Measurements from ENCODE around the gene IFT43.
A peak's percentile ranks its signal among the peaks of the same experiment; 100 is the strongest.

IFT43 gene

GRCh38 chr14:76015668-76016067, 30.1 kb downstream of the IFT43 start:
- DNase-seq (ENCODE audit: low spot score) = no peak

GRCh38 chr14:76019676-76020075, 34.1 kb downstream of the IFT43 start:
- DNase-seq (ENCODE audit: low spot score) = no peak

DNA sequence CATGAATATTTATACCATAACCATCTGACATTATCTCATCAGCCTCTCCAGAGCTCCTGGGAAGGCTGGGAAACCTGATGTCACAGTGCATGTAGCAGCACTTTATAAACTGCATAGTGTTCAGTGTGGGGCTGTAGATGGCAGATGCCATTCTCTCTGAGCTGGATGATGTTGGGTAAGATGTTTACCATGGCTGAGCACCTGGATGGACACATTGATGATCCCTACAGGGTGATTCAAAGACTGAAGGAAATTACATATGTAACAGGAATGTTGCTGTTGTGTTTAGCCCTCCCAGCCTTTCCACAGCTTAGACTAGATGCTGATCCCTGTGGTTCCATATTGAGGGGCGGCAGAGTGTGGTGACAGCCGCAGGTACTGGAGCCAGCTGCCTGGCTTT, 37.4 kb downstream of the IFT43 start:
- DNase-seq (ENCODE audit: low spot score) = no peak

DNA sequence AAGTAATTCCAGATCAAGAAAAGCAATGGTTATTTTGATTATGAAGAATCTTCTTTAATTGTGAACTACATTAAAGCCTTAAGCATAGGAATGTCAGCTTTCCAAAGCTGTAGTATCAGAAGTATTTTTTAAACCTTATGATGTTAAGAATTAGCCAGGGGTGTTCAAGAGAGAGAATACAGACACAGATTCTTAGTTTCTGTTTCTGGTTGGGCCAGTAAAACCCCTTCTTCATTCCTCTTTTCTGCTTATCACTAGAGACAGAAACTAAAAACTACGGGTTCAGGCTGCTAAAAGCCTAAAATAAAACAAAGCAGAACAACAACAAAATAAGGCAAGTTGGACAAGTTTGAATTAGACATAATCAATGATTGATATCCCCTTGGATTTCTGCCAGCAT, 38.2 kb downstream of the IFT43 start:
- no peak for DNase-seq (ENCODE audit: low spot score)

DNA sequence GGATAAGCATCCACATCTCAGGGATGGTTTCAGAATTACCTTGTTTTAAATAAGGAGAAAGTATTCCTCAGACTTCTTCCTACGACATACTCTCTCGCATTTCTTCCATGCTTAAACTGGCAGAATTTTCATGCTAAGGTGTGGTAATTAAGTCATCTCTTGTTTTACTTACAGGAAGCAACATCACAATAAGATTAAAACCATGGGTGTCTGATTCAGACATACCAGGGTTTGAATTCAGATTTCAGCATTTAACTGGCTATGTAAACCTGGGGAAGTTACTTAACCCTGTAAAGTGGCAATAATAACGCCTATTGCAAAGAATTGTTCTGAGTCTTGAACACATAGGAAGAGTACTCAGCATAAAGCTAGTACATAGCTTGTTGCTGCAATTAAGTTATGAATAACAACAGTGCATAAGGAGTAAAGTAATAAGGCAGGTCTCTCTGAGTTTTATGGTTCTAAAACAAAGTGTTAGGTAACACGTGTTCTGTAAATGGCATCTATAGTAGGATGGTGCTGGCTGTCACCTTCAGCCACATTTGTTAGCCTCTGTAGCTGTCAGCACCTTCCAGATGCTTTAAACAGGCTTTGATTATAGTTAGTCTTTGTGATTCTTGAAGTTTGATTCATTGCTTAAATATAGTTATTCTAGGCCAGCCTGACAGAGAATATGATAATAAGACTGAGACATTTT, 38.8 kb downstream of the IFT43 start:
- no peak for DNase-seq (ENCODE audit: low spot score)

DNA sequence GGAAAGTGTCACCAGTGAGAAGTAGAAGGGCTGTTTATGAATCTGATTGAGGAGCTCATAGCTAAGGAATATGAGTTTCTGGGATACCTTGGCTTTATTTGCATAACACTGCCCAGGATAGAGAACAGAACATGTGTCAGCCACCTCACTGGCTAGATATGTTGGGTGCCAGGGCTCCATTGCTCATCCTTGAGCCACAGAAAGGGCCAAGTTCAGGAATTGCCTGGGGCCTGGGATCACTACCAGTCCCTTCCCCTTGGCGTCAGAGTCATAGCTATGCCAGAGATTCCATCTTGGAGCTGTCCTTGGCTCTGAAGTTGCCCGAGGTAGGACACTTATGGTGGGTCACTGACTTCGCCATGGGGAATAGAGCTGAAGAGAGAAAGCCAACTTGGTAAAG, 49.0 kb downstream of the IFT43 start:
- no peak for DNase-seq (ENCODE audit: low spot score)

DNA sequence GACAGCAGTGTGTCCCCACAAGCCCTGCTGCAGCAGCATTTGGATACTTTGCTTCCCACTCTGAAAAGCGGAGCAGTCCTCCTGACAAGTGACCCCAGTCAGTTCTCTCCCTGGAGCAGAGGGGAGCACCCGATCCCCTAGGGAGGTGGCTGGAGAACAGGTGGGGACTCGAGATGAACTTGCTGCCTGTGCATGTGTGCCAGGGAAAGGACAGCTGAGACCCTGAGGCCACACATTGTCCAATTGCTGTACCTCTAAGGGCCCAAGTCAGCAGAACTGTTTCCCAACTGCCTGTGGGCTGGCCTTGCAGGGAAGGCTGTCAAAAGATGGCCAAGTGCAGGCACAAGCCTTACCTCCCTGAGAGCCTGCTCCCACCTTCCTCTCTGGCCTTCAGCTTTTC, 55.1 kb downstream of the IFT43 start:
- no peak for DNase-seq (ENCODE audit: low spot score)

GRCh38 chr14:76045773-76046172, 60.2 kb downstream of the IFT43 start:
- DNase-seq (ENCODE audit: low spot score) = no peak

DNA sequence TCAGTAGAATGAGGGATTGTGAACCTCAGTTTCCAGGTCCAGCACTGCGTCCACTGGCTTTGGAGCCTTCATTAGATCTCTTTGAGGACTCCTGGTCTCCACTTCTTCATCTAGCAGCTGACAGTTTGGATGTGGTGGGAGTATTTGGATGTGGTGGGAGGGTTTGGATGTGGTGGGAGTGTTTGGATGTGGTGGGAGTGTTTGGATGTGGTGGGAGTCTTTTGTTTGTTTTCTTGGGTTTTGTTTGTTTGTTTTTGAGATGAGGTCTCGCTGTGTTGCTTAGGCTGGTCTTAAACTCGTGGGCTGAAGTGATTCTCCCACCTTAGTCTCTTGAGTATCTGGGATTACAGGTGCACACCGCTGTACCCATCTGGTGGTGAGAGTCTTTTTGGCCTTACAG, 64.7 kb downstream of the IFT43 start:
- DNase-seq (ENCODE audit: low spot score) = no peak

GRCh38 chr14:76050797-76051392, 65.3 kb downstream of the IFT43 start:
- peak; percentile 64 for DNase-seq (ENCODE audit: low spot score)

DNA sequence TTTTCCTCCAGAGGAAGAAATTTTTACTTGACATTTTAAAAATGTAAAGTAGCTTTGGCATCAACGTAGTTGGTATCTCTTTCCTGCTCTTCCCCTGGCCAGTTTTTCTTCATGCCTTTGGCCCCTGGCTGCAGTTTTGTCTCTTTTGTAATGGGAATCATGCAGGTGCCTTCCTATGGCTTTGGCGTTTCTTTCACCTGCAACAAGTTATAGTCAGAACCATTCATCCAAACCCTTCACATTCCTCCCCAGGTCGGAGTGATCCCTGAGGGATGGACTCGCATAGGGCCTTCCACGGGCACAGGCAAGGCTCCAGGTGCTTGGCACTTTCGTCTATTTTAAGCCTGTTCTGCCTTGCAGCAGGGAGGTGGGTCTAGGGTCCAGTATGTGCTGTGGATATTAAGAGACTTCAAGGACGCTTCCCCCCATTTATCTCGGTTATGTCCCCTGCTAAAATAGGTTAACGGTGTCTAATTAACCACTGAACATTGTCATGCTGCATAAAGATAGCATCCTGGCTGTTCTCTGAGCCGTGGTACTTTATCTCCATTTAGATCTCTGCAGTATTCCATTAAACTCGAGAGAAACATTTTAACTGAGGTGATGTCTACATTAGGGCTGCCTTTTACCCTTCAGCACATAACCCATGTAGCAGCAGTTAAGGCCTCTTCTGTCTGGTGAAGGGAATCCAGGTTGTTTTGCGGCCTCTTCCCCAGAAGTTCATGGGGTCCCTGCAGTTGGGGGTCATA, 66.3 kb downstream of the IFT43 start:
- no peak for DNase-seq (ENCODE audit: low spot score)

- DNase-seq (ENCODE audit: low spot score) = no peak
Measured at GRCh38 chr14:76053572-76054355, 68.2 kb downstream of the IFT43 start.

- no peak for DNase-seq (ENCODE audit: low spot score)
Measured at GRCh38 chr14:76055330-76055729, 69.8 kb downstream of the IFT43 start.

- no peak for DNase-seq (ENCODE audit: low spot score)
Measured at GRCh38 chr14:76056128-76056527, 70.6 kb downstream of the IFT43 start.

GRCh38 chr14:76057914-76058313, 72.4 kb downstream of the IFT43 start:
- no peak for DNase-seq (ENCODE audit: low spot score)

- no peak for DNase-seq (ENCODE audit: low spot score)
Measured at GRCh38 chr14:76063327-76063726, 77.8 kb downstream of the IFT43 start.

DNA sequence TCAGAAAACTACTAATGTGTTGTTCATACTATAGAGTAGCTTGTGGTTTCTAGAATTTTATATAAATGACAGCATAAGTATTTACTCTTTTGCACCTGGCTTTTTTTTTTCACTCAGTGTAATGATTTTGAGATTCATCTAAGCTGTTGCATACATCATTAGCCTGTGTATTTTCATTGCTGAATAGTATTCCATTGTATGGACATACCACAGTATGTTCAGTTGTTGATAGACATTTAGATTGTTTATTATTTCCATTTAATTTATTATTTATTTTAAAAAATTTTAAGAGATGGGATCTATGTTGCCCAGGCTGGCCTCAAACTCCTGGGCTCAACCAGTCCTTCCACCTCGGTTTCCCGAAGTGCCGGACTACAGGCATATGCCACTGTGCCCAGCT, 80.0 kb downstream of the IFT43 start:
- no peak for DNase-seq (ENCODE audit: low spot score)

DNA sequence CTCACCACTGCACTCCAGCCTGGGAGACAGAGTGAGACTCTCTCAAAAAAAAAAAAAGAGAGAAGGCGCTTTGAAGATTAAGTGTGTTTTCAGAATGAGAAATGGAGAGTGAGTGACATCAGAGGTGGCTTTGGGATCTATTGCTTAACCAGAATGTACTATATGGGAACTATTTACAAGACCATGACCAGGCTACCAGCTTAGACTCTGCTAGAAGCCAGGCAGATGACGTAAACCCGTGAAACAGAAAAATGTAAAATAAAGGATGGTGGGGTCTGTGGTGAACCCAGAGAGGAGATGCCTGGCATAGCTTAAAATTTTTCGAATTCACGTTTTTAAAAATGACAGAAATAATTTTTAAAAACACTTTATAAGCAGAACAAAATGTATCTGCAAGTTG, 82.0 kb downstream of the IFT43 start:
- DNase-seq (ENCODE audit: low spot score) = no peak

DNA sequence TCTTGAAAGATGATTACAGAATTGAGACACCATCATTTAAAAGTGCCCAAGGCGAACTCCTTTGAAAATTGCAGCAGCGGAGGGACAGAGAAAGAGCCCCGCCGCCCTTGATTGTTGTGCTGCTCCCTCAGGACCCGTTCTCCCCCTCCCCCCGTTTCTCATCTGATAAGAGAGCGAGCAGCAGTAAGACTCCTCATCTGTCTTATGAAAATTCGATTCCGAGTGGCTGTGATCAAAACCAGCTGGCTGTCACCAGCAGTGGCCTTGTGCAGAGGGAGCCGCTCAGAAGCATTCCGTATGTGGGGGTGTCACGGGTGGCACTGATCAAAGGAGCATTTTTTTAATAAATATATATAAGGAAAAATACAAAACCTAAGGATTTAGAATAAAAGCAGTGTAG, 88.2 kb downstream of the IFT43 start:
- no peak for DNase-seq (ENCODE audit: low spot score)

DNA sequence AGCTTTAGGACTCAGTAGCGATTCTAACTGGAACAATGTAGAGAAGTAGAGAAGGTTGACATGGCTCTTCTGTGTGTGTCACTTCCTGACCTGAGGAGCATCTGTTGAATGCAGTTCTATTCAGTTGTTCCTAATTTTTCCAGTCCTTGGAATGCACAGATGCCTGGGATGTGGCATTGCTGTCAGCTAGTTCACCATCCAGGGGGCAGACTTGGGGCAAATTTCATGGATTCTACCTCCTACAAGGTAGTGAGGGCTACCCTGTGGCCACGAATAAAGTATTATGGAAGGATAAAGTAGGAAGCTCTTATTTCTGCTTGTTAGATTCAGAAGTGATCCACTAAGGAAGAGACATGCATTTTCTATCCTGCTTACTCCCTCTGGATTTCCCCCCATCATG, 91.8 kb downstream of the IFT43 start:
- DNase-seq (ENCODE audit: low spot score) = no peak

- no peak for DNase-seq (ENCODE audit: low spot score)
Measured at GRCh38 chr14:76078501-76078900, 92.9 kb downstream of the IFT43 start.

DNA sequence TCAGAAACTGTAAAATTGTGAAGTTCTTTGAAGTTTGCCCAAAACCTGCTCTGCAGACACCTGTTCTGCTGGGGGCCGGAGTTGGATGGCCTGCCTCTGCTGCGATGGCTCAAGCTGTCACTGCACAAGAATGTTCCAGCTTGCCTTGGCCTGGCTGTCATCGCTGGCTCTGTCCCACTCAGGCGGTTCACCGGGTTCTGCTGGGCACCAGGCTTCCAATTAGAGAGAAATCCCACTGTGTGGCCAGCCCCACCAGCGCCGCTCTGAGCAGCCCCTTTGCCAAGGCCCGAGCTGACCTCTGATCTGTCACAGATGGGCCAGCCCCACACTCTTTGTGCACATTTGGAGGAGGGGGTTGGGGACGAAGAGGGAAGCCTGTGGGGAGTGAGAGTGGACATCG, 94.5 kb downstream of the IFT43 start:
- no peak for DNase-seq (ENCODE audit: low spot score)

GRCh38 chr14:76080471-76080870, 94.9 kb downstream of the IFT43 start:
- DNase-seq (ENCODE audit: low spot score) = no peak

All from hematopoietic multipotent progenitor cell treated with erythropoietin and hydrocortisone succinate and interleukin-3 and kit ligand, for 17 days (in vitro differentiated cells).